HepG2 (cell line): ENCODE data around the gene DOK4. TPM values are rescaled to one million over a fixed set of nuclear protein-coding genes. Genes with fewer than 3 reads are reported as not detected.

Source experiments
- ATAD3A ChIP-seq: sonication (generic); formaldehyde crosslinking; IDR thresholded peaks from 2 replicates; pipeline ENCODE4 v1.4.0; 2020; ENCODE audit warnings: missing genetic modification reagents
- HNRNPH1 ChIP-seq: fragments of 200-400 bp; formaldehyde crosslinking; optimal IDR thresholded peaks from 2 replicates; pipeline ENCODE3; 2017; ENCODE audit warnings: mild to moderate bottlenecking, low read depth, low read length
- KLF15 ChIP-seq: sonication (generic); formaldehyde crosslinking; IDR thresholded peaks from 2 replicates; pipeline ENCODE4 v1.8.1; 2023; ENCODE audit warnings: borderline replicate concordance, mild to moderate bottlenecking, inconsistent platforms, missing genetic modification reagents, mixed read lengths
- NONO ChIP-seq, 2 experiments: fragments of 450-650 bp in 1 of 2; sonication (generic) in 1 of 2; formaldehyde crosslinking in 1 of 2; IDR thresholded peaks in 1 of 2; conservative IDR thresholded peaks in 1 of 2; 2 replicates each; pipeline versions ENCODE4 v1.6.1 to v1.8.0; 2017 to 2022; ENCODE audit warnings: mild to moderate bottlenecking in 1 of 2, missing genetic modification reagents in 1 of 2, moderate library complexity in 1 of 2
- NR3C1 ChIP-seq: sonication (generic); formaldehyde crosslinking; IDR thresholded peaks from 2 replicates; pipeline ENCODE4 v1.4.0; 2020; ENCODE audit warnings: missing genetic modification reagents
- STAT6 ChIP-seq: sonication (generic); formaldehyde crosslinking; IDR thresholded peaks from 2 replicates; pipeline ENCODE4 v1.4.0; 2020; ENCODE audit warnings: missing genetic modification reagents, mild to moderate bottlenecking, borderline replicate concordance
- TOPORS ChIP-seq: sonication (generic); formaldehyde crosslinking; IDR thresholded peaks from 2 replicates; pipeline ENCODE4 v1.8.0; 2023; ENCODE audit warnings: mild to moderate bottlenecking, missing genetic modification reagents
- ZBTB26 ChIP-seq: IDR thresholded peaks from 2 replicates; pipeline ENCODE4 v1.6.1; 2016; ENCODE audit warnings: missing compliant biosample characterization, missing genetic modification reagents, borderline replicate concordance
- ZNF160 ChIP-seq: sonication (generic); formaldehyde crosslinking; IDR thresholded peaks from 2 replicates; pipeline ENCODE4 v1.8.0; 2022; ENCODE audit warnings: mild to moderate bottlenecking, inconsistent platforms, missing genetic modification reagents
- ZNF501 ChIP-seq: sonication (generic); formaldehyde crosslinking; IDR thresholded peaks from 2 replicates; pipeline ENCODE4 v1.5.1; 2020; ENCODE audit warnings: mild to moderate bottlenecking, moderate library complexity, missing genetic modification reagents
- polyA plus RNA-seq, 8 experiments: library from polyadenylated mRNA; depleted of rRNA in 3 of 8; stranded (reverse) in 7 of 8; unstranded in 1 of 8; fragments of >200 nt; fragmentation: Illumina TruSeq in 4 of 8; extraction: Trizol in 4 of 8; gene quantifications; 2 replicates each; pipeline versions ENCODE4 v1.2.1 to v1.2.3, GENCODE V29; 2011 to 2016; ENCODE audit warnings: low read depth in 4 of 8, missing spikeins in 1 of 8, mixed read lengths in 1 of 8; ENCODE audit not compliant: insufficient read depth in 1 of 8
- total RNA-seq, 5 experiments: library from RNA; depleted of rRNA; stranded (reverse); fragments of >200 nt; fragmentation: Illumina TruSeq; extraction: Trizol; gene quantifications; 2 replicates each; pipeline ENCODE4 v1.2.3, GENCODE V29; 2016; ENCODE audit warnings: low read depth in 1 of 5
- TF ChIP-seq, protein P1 (sequence below): sonication (generic); formaldehyde crosslinking; IDR thresholded peaks from 2 replicates; pipeline ENCODE4 v1.8.1; 2022; ENCODE audit warnings: low read depth, mild to moderate bottlenecking, missing genetic modification reagents
- TF ChIP-seq, protein P2 (sequence below): sonication (generic); formaldehyde crosslinking; IDR thresholded peaks from 2 replicates; pipeline ENCODE4 v1.5.0; 2020; ENCODE audit warnings: missing genetic modification reagents
- TF ChIP-seq, protein P3 (sequence below): sonication (generic); formaldehyde crosslinking; IDR thresholded peaks from 2 replicates; pipeline ENCODE4 v1.5.0; 2020; ENCODE audit warnings: missing genetic modification reagents, mild to moderate bottlenecking, borderline replicate concordance
- TF ChIP-seq, protein P4 (sequence below): sonication (generic); formaldehyde crosslinking; IDR thresholded peaks from 2 replicates; pipeline ENCODE4 v1.5.1; 2020; ENCODE audit warnings: mild to moderate bottlenecking, missing genetic modification reagents, moderate library complexity

Gene DOK4
- total and polyA plus RNA-seq, 2 of the 13 experiments (the other 11 are each of a cell fraction or from before 2014, with no cell fraction given): 52.7 to 70.0 TPM

DNA sequence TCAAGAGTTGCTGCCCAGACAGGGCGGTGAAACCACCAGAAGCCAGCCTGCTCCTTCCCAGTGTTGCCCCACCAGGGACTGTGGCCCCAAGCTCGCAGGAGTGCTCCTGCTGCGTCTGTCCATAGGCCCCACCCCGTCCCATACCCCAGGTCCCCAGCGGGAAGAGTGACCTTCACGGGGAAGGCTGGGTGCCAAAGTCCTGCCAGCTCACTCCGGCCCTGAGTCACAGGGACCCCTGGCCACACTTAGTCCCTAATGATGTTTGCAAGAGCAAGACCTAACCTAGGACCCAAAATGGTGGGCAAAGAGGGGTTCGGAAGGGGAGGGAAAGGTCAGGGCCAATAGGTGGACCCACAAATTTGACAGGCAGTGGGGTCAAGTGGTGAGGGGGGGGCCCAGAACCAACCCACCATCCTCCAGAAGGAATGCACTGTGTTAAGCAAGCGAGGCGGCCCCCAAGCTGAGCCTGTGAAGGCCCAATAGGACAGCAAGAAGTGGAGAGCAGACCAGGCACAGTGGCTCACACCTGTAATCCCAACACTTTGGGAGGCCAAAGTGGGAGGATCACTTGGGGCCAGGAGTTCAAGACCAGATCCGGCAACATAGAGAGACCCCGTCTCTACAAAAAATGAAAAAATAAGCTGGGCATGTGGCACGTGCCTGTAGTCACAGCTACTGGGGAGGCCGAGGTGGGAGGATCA, 3.3 kb downstream of the DOK4 start (continued):
- TF ChIP-seq, protein P1, sequence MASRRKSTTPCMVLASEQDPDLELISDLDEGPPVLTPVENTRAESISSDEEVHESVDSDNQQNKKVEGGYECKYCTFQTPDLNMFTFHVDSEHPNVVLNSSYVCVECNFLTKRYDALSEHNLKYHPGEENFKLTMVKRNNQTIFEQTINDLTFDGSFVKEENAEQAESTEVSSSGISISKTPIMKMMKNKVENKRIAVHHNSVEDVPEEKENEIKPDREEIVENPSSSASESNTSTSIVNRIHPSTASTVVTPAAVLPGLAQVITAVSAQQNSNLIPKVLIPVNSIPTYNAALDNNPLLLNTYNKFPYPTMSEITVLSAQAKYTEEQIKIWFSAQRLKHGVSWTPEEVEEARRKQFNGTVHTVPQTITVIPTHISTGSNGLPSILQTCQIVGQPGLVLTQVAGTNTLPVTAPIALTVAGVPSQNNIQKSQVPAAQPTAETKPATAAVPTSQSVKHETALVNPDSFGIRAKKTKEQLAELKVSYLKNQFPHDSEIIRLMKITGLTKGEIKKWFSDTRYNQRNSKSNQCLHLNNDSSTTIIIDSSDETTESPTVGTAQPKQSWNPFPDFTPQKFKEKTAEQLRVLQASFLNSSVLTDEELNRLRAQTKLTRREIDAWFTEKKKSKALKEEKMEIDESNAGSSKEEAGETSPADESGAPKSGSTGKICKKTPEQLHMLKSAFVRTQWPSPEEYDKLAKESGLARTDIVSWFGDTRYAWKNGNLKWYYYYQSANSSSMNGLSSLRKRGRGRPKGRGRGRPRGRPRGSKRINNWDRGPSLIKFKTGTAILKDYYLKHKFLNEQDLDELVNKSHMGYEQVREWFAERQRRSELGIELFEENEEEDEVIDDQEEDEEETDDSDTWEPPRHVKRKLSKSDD: no peak
- TF ChIP-seq ZBTB26: no peak
- peak; percentile 60 for TF ChIP-seq ZNF160 (CRISPR knock-in tag)
- TF ChIP-seq, protein P2, sequence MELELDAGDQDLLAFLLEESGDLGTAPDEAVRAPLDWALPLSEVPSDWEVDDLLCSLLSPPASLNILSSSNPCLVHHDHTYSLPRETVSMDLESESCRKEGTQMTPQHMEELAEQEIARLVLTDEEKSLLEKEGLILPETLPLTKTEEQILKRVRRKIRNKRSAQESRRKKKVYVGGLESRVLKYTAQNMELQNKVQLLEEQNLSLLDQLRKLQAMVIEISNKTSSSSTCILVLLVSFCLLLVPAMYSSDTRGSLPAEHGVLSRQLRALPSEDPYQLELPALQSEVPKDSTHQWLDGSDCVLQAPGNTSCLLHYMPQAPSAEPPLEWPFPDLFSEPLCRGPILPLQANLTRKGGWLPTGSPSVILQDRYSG (CRISPR knock-in tag): no peak
- TF ChIP-seq STAT6 (CRISPR knock-in tag): no peak
- no peak for TF ChIP-seq NR3C1 (CRISPR knock-in tag)
- TF ChIP-seq ZNF501 (CRISPR knock-in tag): peak; percentile 92; the same call in 1 of the 2 replicates
- no peak for TF ChIP-seq HNRNPH1
- TF ChIP-seq, protein P3, sequence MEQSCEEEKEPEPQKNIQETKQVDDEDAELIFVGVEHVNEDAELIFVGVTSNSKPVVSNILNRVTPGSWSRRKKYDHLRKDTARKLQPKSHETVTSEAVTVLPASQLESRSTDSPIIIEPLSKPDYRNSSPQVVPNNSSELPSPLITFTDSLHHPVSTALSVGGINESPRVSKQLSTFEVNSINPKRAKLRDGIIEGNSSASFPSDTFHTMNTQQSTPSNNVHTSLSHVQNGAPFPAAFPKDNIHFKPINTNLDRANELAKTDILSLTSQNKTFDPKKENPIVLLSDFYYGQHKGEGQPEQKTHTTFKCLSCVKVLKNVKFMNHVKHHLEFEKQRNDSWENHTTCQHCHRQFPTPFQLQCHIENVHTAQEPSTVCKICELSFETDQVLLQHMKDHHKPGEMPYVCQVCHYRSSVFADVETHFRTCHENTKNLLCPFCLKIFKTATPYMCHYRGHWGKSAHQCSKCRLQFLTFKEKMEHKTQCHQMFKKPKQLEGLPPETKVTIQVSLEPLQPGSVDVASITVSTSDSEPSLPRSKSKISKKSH (CRISPR knock-in tag): peak; percentile 61; the same call in 1 of the 2 replicates
- no peak for TF ChIP-seq ATAD3A (CRISPR knock-in tag)
- no peak for TF ChIP-seq KLF15 (CRISPR knock-in tag)
- TF ChIP-seq TOPORS: no peak
- TF ChIP-seq, protein P4, sequence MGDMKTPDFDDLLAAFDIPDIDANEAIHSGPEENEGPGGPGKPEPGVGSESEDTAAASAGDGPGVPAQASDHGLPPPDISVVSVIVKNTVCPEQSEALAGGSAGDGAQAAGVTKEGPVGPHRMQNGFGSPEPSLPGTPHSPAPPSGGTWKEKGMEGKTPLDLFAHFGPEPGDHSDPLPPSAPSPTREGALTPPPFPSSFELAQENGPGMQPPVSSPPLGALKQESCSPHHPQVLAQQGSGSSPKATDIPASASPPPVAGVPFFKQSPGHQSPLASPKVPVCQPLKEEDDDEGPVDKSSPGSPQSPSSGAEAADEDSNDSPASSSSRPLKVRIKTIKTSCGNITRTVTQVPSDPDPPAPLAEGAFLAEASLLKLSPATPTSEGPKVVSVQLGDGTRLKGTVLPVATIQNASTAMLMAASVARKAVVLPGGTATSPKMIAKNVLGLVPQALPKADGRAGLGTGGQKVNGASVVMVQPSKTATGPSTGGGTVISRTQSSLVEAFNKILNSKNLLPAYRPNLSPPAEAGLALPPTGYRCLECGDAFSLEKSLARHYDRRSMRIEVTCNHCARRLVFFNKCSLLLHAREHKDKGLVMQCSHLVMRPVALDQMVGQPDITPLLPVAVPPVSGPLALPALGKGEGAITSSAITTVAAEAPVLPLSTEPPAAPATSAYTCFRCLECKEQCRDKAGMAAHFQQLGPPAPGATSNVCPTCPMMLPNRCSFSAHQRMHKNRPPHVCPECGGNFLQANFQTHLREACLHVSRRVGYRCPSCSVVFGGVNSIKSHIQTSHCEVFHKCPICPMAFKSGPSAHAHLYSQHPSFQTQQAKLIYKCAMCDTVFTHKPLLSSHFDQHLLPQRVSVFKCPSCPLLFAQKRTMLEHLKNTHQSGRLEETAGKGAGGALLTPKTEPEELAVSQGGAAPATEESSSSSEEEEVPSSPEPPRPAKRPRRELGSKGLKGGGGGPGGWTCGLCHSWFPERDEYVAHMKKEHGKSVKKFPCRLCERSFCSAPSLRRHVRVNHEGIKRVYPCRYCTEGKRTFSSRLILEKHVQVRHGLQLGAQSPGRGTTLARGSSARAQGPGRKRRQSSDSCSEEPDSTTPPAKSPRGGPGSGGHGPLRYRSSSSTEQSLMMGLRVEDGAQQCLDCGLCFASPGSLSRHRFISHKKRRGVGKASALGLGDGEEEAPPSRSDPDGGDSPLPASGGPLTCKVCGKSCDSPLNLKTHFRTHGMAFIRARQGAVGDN: peak; percentile 95
- no peak for TF ChIP-seq NONO (IDR thresholded peaks at IDR 0.05)
- peak; percentile 97 for TF ChIP-seq NONO (CRISPR knock-in tag; conservative IDR thresholded peaks at IDR 0.05)
